Activated CD4-positive, alpha-beta T cell treated with anti-CD3 and anti-CD28 coated beads for 4 hours (primary cell): ENCODE measurements around the gene RANBP17.

Experiments used
- DNase-seq, 2 donors: peaks; one replicate each; pipeline ENCODE4 v3.0.0-alpha.2; 2020

Gene RANBP17

DNA sequence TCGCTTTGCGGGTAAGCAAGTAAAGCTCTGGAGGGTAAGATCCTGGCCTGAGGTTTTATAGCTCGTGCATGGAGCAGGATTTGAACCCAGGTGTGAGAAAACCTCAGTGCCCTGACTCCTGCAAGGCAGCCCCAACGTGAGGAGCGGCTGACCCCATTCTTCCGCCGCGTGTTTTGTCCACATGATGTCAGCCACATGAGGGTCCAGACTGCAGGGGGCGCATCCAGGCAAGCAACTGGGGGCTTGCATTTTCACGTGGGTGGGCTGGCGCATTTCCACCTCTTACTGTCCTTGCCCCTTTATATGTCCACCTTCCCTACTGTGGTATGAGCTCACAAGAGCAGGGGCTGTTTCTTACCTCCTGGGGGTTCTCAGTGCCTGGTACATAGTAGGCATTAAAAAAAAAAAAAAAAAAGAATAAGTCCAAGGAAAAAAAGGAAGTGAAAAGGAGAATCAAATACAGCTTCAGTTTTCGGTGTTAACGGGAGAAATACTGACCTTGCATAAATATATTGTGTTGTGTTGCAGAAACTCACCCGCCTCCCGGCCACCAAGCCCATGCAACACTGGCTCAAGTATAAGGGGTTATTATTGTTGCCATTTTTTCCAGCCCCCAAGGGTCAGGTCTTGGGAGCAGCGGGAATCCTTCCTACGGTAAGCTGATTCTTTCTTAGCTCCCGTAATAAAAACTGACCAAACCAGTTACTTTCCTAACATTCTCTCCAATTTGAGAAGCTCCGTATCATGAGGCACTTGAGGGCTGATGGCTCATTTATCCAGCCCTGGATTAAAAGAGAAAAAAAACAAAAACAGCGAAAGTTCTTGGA lies 462.2 kb downstream of the RANBP17 start:
- DNase-seq: no peak

DNA sequence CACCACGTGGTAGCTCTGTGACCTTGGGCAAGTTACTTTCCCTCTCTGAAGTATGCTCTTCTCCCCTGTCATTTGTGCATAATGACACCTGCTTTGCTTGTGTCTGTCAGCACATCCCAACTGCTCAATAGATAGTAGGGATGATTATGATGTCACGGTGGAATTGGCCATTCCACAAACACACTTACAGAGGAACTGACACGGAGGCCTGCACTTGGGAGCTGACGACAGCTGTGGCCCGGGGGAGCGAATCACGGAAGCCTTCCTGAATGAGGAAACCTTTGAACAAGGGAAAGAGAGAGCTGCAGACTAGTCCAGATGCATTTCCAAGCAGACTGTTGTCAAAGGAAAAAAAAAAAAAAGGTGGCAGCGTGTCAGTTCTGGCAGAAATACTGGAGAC lies 468.2 kb downstream of the RANBP17 start:
- no peak for DNase-seq

DNA sequence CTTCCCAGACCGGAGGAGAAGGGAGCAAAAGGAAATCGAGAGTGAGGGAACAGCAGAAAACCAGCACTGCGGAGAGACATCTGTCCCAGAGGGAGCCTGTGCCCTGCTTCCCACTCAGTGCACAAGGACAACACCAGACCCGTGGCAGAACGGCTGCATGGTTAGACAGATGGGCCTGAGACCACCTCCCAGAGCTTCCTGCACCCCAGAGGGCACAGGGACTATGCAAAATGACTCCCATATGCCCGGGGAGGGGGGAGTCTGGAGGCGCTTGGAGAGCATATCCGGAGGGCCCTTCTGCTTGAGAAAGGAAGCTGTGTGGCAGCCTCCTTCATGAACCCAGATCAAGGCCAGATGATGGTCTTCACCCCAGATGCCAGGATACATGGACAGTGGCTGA lies 473.8 kb downstream of the RANBP17 start:
- DNase-seq: no peak

DNA sequence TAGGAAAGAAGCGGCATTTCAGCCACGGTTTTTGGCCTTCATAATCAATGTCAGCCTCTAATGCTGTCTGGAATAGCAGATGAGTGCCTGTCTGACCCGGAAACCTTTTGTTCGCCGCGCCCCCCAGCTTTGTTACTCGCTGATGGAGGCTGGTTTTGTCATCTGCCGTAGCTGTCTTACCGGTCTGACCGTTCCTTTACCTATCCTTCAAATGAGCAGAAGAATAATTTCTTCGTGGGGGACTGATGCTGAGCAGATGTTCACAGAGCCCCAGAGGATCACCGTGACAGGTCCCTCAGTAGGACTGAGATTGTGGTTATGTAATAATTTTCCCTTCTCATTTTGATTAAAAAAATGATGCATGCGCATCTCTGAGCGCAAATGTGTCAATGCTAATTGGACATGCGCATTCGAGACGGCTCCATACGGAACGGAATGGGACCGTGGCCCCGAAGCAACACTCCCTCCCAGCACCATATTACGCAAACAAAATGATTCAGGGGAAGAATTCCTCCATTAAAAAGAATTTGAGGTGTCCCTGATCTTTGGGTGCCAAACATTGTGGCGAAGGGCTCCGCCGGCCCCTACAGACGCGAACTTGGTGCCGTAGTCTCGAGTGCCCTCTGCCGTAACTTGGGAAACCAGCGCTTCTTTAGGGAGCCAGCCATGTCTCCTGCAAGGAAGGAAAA lies 474.8 kb downstream of the RANBP17 start:
- no peak for DNase-seq

- no peak for DNase-seq
Measured at GRCh38 chr5:171337210-171337569, 475.4 kb downstream of the RANBP17 start.

DNA sequence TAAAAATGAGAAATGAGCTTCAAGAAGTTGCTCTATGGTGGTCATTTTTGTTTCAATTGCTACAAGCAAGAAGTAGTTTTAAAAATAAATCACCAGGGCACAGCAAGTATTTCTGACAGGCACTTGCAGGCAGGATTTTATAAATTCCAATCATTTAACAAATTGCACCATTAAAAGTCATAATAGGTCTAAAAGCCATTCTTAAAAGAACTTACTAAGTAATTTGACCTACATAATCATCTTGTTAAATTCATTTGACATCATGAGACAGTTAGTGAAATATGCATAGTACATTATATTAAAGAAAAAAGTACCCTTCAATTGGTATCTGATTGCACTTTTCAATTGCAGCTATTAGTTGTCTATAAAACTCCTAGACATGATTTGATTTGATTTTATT lies 478.2 kb downstream of the RANBP17 start:
- no peak for DNase-seq

GRCh38 chr5:171340491-171340890 lies 478.7 kb downstream of the RANBP17 start:
- DNase-seq: no peak

DNA sequence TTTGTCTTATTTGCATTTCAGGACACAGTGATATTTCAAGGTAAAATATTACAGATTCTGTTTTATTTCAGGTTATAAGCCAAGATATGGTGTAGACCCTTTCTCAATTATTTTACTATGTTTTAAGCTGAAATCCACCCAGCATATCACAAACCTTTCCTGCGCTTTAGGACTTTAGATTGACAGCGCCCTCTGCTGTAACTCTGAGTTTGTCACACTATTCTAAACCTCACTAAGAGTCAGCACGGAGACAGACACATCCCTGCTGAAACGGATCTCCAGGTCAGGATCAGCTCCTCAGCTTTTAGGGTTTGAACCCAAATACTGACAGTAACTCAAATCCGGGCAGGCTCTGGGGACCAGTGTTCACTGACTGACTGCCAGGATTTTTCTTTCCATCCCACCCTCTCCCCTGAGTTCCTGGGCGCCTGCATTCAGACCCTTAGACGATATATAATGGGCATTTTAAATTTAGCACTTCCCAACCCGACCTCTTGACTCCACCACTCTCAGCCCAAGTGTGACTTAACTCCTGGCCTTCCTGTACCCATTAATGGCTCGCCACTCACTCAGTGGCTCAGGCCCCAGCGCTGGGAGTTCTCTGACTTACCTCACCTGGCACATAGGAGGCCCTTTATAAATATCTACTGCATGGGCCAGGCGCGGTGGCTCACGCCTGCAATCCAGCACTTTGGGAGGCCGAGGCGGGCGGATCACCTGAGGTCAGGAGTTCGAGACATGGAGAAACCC lies 480.7 kb downstream of the RANBP17 start:
- peak in 1 of 2 donors; percentile 10 for DNase-seq

GRCh38 chr5:171344936-171345608 lies 483.3 kb downstream of the RANBP17 start:
- DNase-seq: no peak
